BLaER1 (cell line): ENCODE measurements around the gene LUC7L.
"Not testable (repeated sequence)": the region's sequence is repeated elsewhere in the genome, so short reads cannot be mapped to it uniquely, and the experiment has no call there.

Experiments
- H3K27ac ChIP-seq: shearing (Covaris generic); formaldehyde crosslinking; 2 replicates; pipeline ENCODE4 v1.8.1; 2022
- H3K27me3 ChIP-seq: shearing (Covaris generic); formaldehyde crosslinking; 2 replicates; pipeline ENCODE4 v1.8.1; 2022
- H3K36me3 ChIP-seq: shearing (Covaris generic); formaldehyde crosslinking; 2 replicates; pipeline ENCODE4 v1.8.1; 2022
- H3K4me1 ChIP-seq: shearing (Covaris generic); formaldehyde crosslinking; 2 replicates; pipeline ENCODE4 v1.8.1; 2022
- H3K4me2 ChIP-seq: shearing (Covaris generic); formaldehyde crosslinking; 2 replicates; pipeline ENCODE4 v1.8.1; 2022
- H3K4me3 ChIP-seq: shearing (Covaris generic); formaldehyde crosslinking; 2 replicates; pipeline ENCODE4 v1.8.1; 2022
- H3K9ac ChIP-seq: shearing (Covaris generic); formaldehyde crosslinking; 2 replicates; pipeline ENCODE4 v1.8.1; 2022
- H3K9me3 ChIP-seq: shearing (Covaris generic); formaldehyde crosslinking; 2 replicates; pipeline ENCODE4 v1.8.1; 2022
- H4K20me1 ChIP-seq: shearing (Covaris generic); formaldehyde crosslinking; 2 replicates; pipeline ENCODE4 v1.8.1; 2022
- Cebpa-rat ChIP-seq: shearing (Covaris generic); IDR thresholded peaks from 2 replicates; pipeline ENCODE4 v1.8.1; 2022

The LUC7L gene

DNA sequence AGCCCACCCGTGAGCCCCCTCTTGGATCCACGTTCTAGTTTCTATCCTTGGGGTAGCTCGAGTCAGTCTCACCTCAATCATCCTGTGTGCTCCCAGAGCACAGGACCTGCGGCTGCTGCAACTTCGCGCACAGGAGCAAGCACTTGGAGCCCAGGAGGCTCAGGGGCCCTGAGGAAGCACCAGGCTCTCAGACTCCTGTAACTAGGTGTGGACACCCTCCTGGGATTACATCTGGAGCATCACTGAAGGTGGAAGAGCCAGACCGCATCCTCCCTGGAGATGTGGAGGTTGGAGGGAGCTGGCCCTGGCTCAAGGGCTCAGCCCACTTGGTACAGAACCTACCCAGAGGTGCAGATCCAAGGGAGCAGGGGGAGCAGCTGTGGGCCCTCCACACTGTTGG, 46.2 kb downstream of the LUC7L start:
- H3K4me2 ChIP-seq: no peak overlapping the region
- peaks cover 84% of the 10 kb centered on the region for H4K20me1 ChIP-seq
- H3K9me3 ChIP-seq: no peaks in the 10 kb centered on the region
- TF ChIP-seq Cebpa-rat: no peak
- H3K4me1 ChIP-seq: peaks cover 12% of the 10 kb centered on the region
- no peak overlapping the region for H3K4me3 ChIP-seq
- no peak overlapping the region for H3K27ac ChIP-seq
- no peak overlapping the region for H3K9ac ChIP-seq
- H3K36me3 ChIP-seq: peaks cover 39% of the 10 kb centered on the region
- H3K27me3 ChIP-seq: peaks cover 38% of the 10 kb centered on the region

DNA sequence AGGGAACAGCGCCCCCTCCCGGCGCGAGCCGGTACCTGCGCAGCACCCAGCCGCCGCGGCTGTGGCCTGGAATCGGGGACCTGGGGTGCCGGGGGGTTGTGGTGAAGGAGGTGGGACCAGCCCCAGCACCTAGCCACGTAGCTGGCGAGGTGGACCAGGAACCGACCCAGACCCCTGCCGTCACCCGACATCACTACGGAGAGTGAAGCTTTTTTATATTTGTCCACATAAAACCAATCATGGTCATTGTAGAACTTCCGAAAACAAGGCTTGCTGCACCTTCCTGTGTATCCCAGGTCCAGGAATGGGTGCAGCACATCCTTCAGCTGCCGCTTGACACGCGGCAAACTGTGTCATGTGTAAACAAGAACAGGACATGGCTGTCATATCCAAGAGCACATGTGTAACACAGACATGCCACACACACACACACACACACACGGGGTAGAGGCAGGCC, 47.7 kb downstream of the LUC7L start:
- peaks cover 12% of the 10 kb centered on the region for H3K4me1 ChIP-seq
- H3K9me3 ChIP-seq: no peaks in the 10 kb centered on the region
- H3K36me3 ChIP-seq: peaks cover 28% of the 10 kb centered on the region
- TF ChIP-seq Cebpa-rat: no peak
- H3K9ac ChIP-seq: no peak overlapping the region
- peak overlapping the region; percentile 96 for H3K4me2 ChIP-seq
- H4K20me1 ChIP-seq: peaks cover 84% of the 10 kb centered on the region
- peaks cover 50% of the 10 kb centered on the region for H3K27me3 ChIP-seq
- H3K4me3 ChIP-seq: peak overlapping the region; percentile 60
- no peak overlapping the region for H3K27ac ChIP-seq

DNA sequence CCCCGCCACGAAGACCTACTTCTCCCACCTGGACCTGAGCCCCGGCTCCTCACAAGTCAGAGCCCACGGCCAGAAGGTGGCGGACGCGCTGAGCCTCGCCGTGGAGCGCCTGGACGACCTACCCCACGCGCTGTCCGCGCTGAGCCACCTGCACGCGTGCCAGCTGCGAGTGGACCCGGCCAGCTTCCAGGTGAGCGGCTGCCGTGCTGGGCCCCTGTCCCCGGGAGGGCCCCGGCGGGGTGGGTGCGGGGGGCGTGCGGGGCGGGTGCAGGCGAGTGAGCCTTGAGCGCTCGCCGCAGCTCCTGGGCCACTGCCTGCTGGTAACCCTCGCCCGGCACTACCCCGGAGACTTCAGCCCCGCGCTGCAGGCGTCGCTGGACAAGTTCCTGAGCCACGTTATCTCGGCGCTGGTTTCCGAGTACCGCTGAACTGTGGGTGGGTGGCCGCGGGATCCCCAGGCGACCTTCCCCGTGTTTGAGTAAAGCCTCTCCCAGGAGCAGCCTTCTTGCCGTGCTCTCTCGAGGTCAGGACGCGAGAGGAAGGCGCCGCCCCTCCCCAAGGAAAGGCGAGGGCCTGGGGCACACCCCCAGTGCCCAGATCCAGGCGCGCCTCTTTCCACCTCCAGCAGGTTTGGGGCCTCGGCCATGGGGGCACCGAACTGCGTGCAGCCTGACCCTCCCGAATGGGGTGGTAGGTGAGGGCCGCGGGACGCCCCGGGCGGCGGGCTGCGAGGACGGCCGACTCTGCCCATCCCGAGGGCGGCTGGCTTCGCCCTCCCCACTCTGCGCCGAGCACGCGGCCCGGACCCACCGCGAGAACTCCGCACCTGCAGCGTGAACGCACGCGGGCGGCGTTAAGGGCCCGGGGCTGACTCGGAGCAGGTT, 48.3 kb downstream of the LUC7L start:
- H3K9me3 ChIP-seq: no peaks in the 10 kb centered on the region
- H3K27ac ChIP-seq: peak overlapping the region; percentile 43; the same call in 1 of the 2 replicates
- peaks cover 28% of the 10 kb centered on the region for H3K36me3 ChIP-seq
- no peak for TF ChIP-seq Cebpa-rat
- H3K27me3 ChIP-seq: peaks cover 56% of the 10 kb centered on the region
- H4K20me1 ChIP-seq: peaks cover 84% of the 10 kb centered on the region
- peak overlapping the region; percentile 60 for H3K4me3 ChIP-seq
- peak overlapping the region; percentile 96 for H3K4me2 ChIP-seq
- H3K9ac ChIP-seq: peak overlapping the region; percentile 48; the same call in 1 of the 2 replicates
- peaks cover 12% of the 10 kb centered on the region for H3K4me1 ChIP-seq

DNA sequence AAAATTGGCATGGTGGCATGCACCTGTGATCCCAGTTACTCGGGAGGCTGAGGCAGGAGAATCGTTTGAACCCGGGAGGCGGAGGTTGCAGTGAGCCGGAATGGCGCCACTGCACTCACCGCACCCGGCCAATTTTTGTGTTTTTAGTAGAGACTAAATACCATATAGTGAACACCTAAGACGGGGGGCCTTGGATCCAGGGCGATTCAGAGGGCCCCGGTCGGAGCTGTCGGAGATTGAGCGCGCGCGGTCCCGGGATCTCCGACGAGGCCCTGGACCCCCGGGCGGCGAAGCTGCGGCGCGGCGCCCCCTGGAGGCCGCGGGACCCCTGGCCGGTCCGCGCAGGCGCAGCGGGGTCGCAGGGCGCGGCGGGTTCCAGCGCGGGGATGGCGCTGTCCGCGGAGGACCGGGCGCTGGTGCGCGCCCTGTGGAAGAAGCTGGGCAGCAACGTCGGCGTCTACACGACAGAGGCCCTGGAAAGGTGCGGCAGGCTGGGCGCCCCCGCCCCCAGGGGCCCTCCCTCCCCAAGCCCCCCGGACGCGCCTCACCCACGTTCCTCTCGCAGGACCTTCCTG, 49.1 kb downstream of the LUC7L start, which contains the start of gene HBQ1:
Gene HBQ1, plus strand, starts transcription at position 359 of the 575 bp plus-strand sequence. Its CDS starts 28 bp downstream, at position 387.
- no peak for TF ChIP-seq Cebpa-rat
- peaks cover 12% of the 10 kb centered on the region for H3K4me1 ChIP-seq
- peak within 1 kb of the TSS; percentile 48; the same call in 1 of the 2 replicates for H3K9ac ChIP-seq
- H3K4me2 ChIP-seq: peak within 1 kb of the TSS; percentile 96
- H3K27ac ChIP-seq: peak within 1 kb of the TSS; percentile 43; the same call in 1 of the 2 replicates
- H4K20me1 ChIP-seq: peaks cover 84% of the 10 kb centered on the region
- peak within 1 kb of the TSS; percentile 60 for H3K4me3 ChIP-seq
- peaks cover 22% of the 10 kb centered on the region for H3K36me3 ChIP-seq
- peaks cover 63% of the 10 kb centered on the region for H3K27me3 ChIP-seq
- no peaks in the 10 kb centered on the region for H3K9me3 ChIP-seq

DNA sequence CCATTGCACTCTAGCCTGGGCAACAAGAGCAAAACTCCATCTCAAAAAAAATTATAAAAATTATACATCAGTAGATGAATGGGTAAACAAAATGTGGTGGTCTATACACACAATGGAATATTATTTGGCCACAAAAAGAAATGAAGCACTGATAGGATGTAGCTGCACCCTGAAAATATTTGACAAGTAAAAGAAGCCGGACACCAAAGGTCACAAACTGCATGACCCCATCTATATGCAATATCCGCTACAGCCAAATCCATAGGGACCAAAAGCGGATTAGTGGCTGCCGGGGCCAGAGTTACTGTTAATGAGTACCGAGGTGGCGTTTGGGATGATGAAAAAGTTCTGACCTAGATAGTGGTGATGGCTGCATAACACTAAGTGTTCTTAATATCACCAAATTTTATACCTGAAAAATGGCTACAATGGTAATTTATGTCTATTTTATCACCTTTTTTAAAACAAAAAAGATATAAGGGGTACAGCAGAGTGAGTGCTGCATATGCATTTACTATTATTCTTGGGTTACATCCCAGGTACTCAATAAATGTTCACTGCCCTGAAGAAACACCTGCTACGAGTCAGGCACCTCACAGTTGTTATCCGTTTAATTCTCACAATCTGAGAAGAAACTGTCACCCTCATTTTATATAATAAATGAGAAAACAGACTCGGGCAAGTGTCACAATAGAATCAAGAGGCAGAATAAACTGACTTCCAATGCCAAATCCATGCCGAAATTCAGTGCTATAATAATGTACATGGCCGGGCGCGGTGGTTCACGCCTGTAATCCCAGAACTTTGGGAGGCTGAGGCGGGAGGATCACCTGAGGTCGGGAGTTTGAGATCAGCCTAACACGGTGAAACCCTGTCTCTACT, 49.8 kb downstream of the LUC7L start:
- H4K20me1 ChIP-seq: peaks cover 84% of the 10 kb centered on the region
- TF ChIP-seq Cebpa-rat: no peak
- peaks cover 71% of the 10 kb centered on the region for H3K27me3 ChIP-seq
- no peak overlapping the region for H3K4me2 ChIP-seq
- no peaks in the 10 kb centered on the region for H3K9me3 ChIP-seq
- H3K4me1 ChIP-seq: peaks cover 12% of the 10 kb centered on the region
- no peak overlapping the region for H3K4me3 ChIP-seq
- H3K27ac ChIP-seq: no peak overlapping the region
- peaks cover 14% of the 10 kb centered on the region for H3K36me3 ChIP-seq
- H3K9ac ChIP-seq: no peak overlapping the region

DNA sequence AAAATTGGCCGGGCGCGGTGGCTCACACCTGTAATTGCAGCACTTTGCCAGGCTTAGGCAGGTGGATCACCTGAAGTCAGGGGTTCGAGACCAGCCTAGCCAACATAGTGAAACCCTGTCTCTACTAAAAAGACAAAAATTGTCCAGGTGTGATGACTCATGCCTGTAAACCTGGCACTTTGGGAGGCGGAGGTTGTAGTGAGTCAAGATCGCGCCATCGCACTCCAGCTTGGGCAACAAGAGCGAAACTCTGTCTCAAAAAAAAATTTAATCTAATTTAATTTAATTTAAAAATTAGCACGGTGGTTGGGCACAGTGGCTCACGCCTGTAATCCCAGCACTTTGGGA, 50.6 kb downstream of the LUC7L start:
- no peak for TF ChIP-seq Cebpa-rat
- Histone ChIP-seq H4K20me1 (peaks cover 82% of the 10 kb centered on the region), H3K4me1 (peaks cover 12% of the 10 kb centered on the region), H3K9ac (no peak overlapping the region), H3K36me3 (0 out of 2 replicates have a peak, but pooled peaks cover 6% of the 10 kb centered on the region), H3K4me3 (no peak overlapping the region), H3K4me2 (no peak overlapping the region), H3K27ac (no peak overlapping the region), H3K27me3 (peaks cover 79% of the 10 kb centered on the region), H3K9me3 (no peaks in the 10 kb centered on the region)

DNA sequence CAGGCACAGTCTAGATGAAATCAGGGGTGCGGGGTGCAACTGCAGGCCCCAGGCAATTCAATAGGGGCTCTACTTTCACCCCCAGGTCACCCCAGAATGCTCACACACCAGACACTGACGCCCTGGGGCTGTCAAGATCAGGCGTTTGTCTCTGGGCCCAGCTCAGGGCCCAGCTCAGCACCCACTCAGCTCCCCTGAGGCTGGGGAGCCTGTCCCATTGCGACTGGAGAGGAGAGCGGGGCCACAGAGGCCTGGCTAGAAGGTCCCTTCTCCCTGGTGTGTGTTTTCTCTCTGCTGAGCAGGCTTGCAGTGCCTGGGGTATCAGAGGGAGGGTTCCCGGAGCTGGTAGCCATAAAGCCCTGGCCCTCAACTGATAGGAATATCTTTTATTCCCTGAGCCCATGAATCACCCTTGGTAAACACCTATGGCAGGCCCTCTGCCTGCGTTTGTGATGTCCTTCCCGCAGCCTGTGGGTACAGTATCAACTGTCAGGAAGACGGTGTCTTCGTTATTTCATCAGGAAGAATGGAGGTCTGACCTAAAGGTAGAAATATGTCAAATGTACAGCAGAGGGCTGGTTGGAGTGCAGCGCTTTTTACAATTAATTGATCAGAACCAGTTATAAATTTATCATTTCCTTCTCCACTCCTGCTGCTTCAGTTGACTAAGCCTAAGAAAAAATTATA, 51.1 kb downstream of the LUC7L start:
- TF ChIP-seq Cebpa-rat: no peak
- no peak overlapping the region for H3K4me2 ChIP-seq
- H4K20me1 ChIP-seq: peaks cover 77% of the 10 kb centered on the region
- peaks cover 12% of the 10 kb centered on the region for H3K4me1 ChIP-seq
- no peak overlapping the region for H3K27ac ChIP-seq
- H3K27me3 ChIP-seq: peaks cover 84% of the 10 kb centered on the region
- no peaks in the 10 kb centered on the region for H3K9me3 ChIP-seq
- H3K36me3 ChIP-seq: 0 out of 2 replicates have a peak, but pooled peaks cover 2% of the 10 kb centered on the region
- H3K9ac ChIP-seq: no peak overlapping the region
- H3K4me3 ChIP-seq: no peak overlapping the region

DNA sequence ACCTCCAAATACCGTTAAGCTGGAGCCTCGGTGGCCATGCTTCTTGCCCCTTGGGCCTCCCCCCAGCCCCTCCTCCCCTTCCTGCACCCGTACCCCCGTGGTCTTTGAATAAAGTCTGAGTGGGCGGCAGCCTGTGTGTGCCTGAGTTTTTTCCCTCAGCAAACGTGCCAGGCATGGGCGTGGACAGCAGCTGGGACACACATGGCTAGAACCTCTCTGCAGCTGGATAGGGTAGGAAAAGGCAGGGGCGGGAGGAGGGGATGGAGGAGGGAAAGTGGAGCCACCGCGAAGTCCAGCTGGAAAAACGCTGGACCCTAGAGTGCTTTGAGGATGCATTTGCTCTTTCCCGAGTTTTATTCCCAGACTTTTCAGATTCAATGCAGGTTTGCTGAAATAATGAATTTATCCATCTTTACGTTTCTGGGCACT, 51.8 kb downstream of the LUC7L start:
- Histone ChIP-seq H3K4me1 (peaks cover 12% of the 10 kb centered on the region), H4K20me1 (peaks cover 70% of the 10 kb centered on the region), H3K4me2 (no peak overlapping the region), H3K27me3 (peaks cover 85% of the 10 kb centered on the region), H3K4me3 (no peak overlapping the region), H3K27ac (no peak overlapping the region), H3K36me3 (no peaks in the 10 kb centered on the region), H3K9ac (no peak overlapping the region), H3K9me3 (no peaks in the 10 kb centered on the region)
- TF ChIP-seq Cebpa-rat: no peak

DNA sequence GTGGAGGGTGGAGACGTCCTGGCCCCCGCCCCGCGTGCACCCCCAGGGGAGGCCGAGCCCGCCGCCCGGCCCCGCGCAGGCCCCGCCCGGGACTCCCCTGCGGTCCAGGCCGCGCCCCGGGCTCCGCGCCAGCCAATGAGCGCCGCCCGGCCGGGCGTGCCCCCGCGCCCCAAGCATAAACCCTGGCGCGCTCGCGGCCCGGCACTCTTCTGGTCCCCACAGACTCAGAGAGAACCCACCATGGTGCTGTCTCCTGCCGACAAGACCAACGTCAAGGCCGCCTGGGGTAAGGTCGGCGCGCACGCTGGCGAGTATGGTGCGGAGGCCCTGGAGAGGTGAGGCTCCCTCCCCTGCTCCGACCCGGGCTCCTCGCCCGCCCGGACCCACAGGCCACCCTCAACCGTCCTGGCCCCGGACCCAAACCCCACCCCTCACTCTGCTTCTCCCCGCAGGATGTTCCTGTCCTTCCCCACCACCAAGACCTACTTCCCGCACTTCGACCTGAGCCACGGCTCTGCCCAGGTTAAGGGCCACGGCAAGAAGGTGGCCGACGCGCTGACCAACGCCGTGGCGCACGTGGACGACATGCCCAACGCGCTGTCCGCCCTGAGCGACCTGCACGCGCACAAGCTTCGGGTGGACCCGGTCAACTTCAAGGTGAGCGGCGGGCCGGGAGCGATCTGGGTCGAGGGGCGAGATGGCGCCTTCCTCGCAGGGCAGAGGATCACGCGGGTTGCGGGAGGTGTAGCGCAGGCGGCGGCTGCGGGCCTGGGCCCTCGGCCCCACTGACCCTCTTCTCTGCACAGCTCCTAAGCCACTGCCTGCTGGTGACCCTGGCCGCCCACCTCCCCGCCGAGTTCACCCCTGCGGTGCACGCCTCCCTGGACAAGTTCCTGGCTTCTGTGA, 52.5 kb downstream of the LUC7L start, which contains the start of gene HBA1:
Gene HBA1, plus strand, starts transcription at position 204 of the 906 bp plus-strand sequence. Its CDS starts 37 bp downstream, at position 241.
- not testable (repeated sequence) for H3K4me3 ChIP-seq, H3K4me2 ChIP-seq, H3K27ac ChIP-seq, H3K9me3 ChIP-seq, H3K9ac ChIP-seq, H3K36me3 ChIP-seq
- Histone ChIP-seq H3K27me3 (peaks cover 90% of the 10 kb centered on the region), H4K20me1 (peaks cover 66% of the 10 kb centered on the region), H3K4me1 (peaks cover 12% of the 10 kb centered on the region)

DNA sequence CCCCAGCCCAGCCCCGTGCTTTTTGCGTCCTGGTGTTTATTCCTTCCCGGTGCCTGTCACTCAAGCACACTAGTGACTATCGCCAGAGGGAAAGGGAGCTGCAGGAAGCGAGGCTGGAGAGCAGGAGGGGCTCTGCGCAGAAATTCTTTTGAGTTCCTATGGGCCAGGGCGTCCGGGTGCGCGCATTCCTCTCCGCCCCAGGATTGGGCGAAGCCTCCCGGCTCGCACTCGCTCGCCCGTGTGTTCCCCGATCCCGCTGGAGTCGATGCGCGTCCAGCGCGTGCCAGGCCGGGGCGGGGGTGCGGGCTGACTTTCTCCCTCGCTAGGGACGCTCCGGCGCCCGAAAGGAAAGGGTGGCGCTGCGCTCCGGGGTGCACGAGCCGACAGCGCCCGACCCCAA, 53.2 kb downstream of the LUC7L start:
- H3K36me3 ChIP-seq, H3K4me2 ChIP-seq, H3K9ac ChIP-seq, H3K27ac ChIP-seq, H3K9me3 ChIP-seq, H3K4me1 ChIP-seq, H3K4me3 ChIP-seq: not testable (repeated sequence)
- Histone ChIP-seq H4K20me1 (peaks cover 65% of the 10 kb centered on the region), H3K27me3 (peaks cover 90% of the 10 kb centered on the region)
